ENCODE data around the gene RPS27A.
"Not testable (repeated sequence)": the region's sequence is repeated elsewhere in the genome, so short reads cannot be mapped to it uniquely, and the experiment has no call there.

RPS27A gene

GRCh38 chr2:55268288-55268906, 35.9 kb downstream of the RPS27A start:
- H3K27ac Mint-ChIP-seq = peak overlapping the region; percentile 95
- H3K4me1 Mint-ChIP-seq = peaks cover 0 to 13% of the 10 kb centered on the region in 2 donors
- H3K9me3 Mint-ChIP-seq = no peaks in the 10 kb centered on the region
- H3K4me3 Mint-ChIP-seq = peak overlapping the region; percentile 95 to 97
- ATAC-seq (replicated peaks) = no peak
- no peaks in the 10 kb centered on the region for H3K27me3 Mint-ChIP-seq
- DNase-seq = no peak
- H3K36me3 Mint-ChIP-seq = peaks cover 2 to 18% of the 10 kb centered on the region in 2 donors

- DNase-seq = peak; percentile 94
- Mint-ChIP-seq H3K9me3 (no peaks in the 10 kb centered on the region), H3K36me3 (peaks cover 2 to 17% of the 10 kb centered on the region in 2 donors), H3K27me3 (no peaks in the 10 kb centered on the region), H3K27ac (peak within 1 kb of the TSS; percentile 95), H3K4me1 (peaks cover 0 to 13% of the 10 kb centered on the region in 2 donors), H3K4me3 (peak within 1 kb of the TSS; percentile 95 to 97)
- ATAC-seq (replicated peaks) = peak; percentile 98 to 99
Observed at GRCh38 chr2:55268907-55269644, 36.6 kb downstream of the RPS27A start, which contains the start of gene MTIF2. TSS of gene MTIF2 (minus strand) at chr2:55269231. CDS start at chr2:55263858, 5,373 bp downstream.

- ATAC-seq (replicated peaks) = peak in 1 of 2 donors; percentile 7
- Mint-ChIP-seq H3K27me3 (no peaks in the 10 kb centered on the region), H3K9me3 (no peaks in the 10 kb centered on the region), H3K27ac (peak overlapping the region; percentile 95), H3K4me3 (peak overlapping the region; percentile 95 to 97), H3K36me3 (peaks cover 0 to 11% of the 10 kb centered on the region in 2 donors), H3K4me1 (peaks cover 0 to 13% of the 10 kb centered on the region in 2 donors)
- no peak for DNase-seq
Observed at GRCh38 chr2:55269645-55269990, 37.1 kb downstream of the RPS27A start.

- H3K36me3 Mint-ChIP-seq; H3K4me3 Mint-ChIP-seq; H3K27ac Mint-ChIP-seq; H3K27me3 Mint-ChIP-seq; H3K9me3 Mint-ChIP-seq; DNase-seq; ATAC-seq (replicated peaks): not testable (repeated sequence)
- H3K4me1 Mint-ChIP-seq = peaks cover 0 to 13% of the 10 kb centered on the region in 2 donors
Observed at GRCh38 chr2:55274346-55274745, 41.9 kb downstream of the RPS27A start.

GRCh38 chr2:55277310-55277709, 44.8 kb downstream of the RPS27A start:
- ATAC-seq (replicated peaks) (no peak), DNase-seq (no peak)
- H3K36me3 Mint-ChIP-seq = no peaks in the 10 kb centered on the region
- H3K27ac Mint-ChIP-seq = no peak overlapping the region
- H3K9me3 Mint-ChIP-seq = no peaks in the 10 kb centered on the region
- no peaks in the 10 kb centered on the region for H3K27me3 Mint-ChIP-seq
- H3K4me1 Mint-ChIP-seq = no peaks in the 10 kb centered on the region
- H3K4me3 Mint-ChIP-seq = no peak overlapping the region

GRCh38 chr2:55279214-55279835, 46.8 kb downstream of the RPS27A start:
- H3K27ac Mint-ChIP-seq; DNase-seq; ATAC-seq (replicated peaks); H3K27me3 Mint-ChIP-seq; H3K36me3 Mint-ChIP-seq; H3K9me3 Mint-ChIP-seq; H3K4me3 Mint-ChIP-seq: not testable (repeated sequence)
- H3K4me1 Mint-ChIP-seq = peaks cover 4 to 14% of the 10 kb centered on the region in 2 donors

GRCh38 chr2:55279859-55280424, 47.5 kb downstream of the RPS27A start:
- H3K36me3 Mint-ChIP-seq; ATAC-seq (replicated peaks); H3K27ac Mint-ChIP-seq; DNase-seq; H3K27me3 Mint-ChIP-seq; H3K9me3 Mint-ChIP-seq; H3K4me3 Mint-ChIP-seq: not testable (repeated sequence)
- H3K4me1 Mint-ChIP-seq = peaks cover 4 to 14% of the 10 kb centered on the region in 2 donors

GRCh38 chr2:55280851-55281546, 48.5 kb downstream of the RPS27A start:
- not testable (repeated sequence) for H3K9me3 Mint-ChIP-seq; H3K36me3 Mint-ChIP-seq; ATAC-seq (replicated peaks); DNase-seq; H3K27me3 Mint-ChIP-seq; H3K27ac Mint-ChIP-seq
- Mint-ChIP-seq H3K4me3 (peak overlapping the region; percentile 17 to 37), H3K4me1 (peaks cover 4 to 14% of the 10 kb centered on the region in 2 donors)

- Mint-ChIP-seq H3K27ac (peak overlapping the region; percentile 96), H3K4me3 (peak overlapping the region; percentile 90 to 96), H3K27me3 (no peaks in the 10 kb centered on the region), H3K36me3 (peaks cover 2 to 7% of the 10 kb centered on the region in 2 donors), H3K4me1 (peaks cover 4 to 19% of the 10 kb centered on the region in 2 donors), H3K9me3 (no peaks in the 10 kb centered on the region)
- DNase-seq (peak; percentile 86), ATAC-seq (replicated peaks) (peak; percentile 99)
Observed at GRCh38 chr2:55282110-55282917, 49.8 kb downstream of the RPS27A start.

- Mint-ChIP-seq H3K27me3 (no peaks in the 10 kb centered on the region), H3K4me3 (peak overlapping the region; percentile 50 to 63), H3K4me1 (peaks cover 4 to 19% of the 10 kb centered on the region in 2 donors), H3K36me3 (peaks cover 2 to 7% of the 10 kb centered on the region in 2 donors), H3K27ac (peak overlapping the region; percentile 25), H3K9me3 (no peaks in the 10 kb centered on the region)
- DNase-seq = no peak
- no peak for ATAC-seq (replicated peaks)
Observed at GRCh38 chr2:55283083-55283482, 50.6 kb downstream of the RPS27A start.
